CD4-positive, alpha-beta T cell treated with Interleukin-4 for 1 hour (primary cell): ENCODE results near the gene SH3BP1.
"Not testable (repeated sequence)": the region's sequence is repeated elsewhere in the genome, so short reads cannot be mapped to it uniquely, and the experiment has no call there.

Experiments used
- DNase-seq, 2 donors: peaks; one replicate each; pipeline ENCODE4 v3.0.0-alpha.2; 2020 to 2022

The SH3BP1 gene

GRCh38 chr22:37633625-37634416 lies 5.6 kb upstream of the SH3BP1 start:
- DNase-seq = peak; percentile 60 to 75

- DNase-seq = peak in 1 of 2 donors; percentile 34
Measured at GRCh38 chr22:37634417-37634924, 5.0 kb upstream of the SH3BP1 start.

- no peak for DNase-seq
Measured at GRCh38 chr22:37635157-37635556, 4.3 kb upstream of the SH3BP1 start.

- peak in 1 of 2 donors; percentile 31 for DNase-seq
Measured at GRCh38 chr22:37636186-37636948, 3.1 kb upstream of the SH3BP1 start.

GRCh38 chr22:37636949-37637273 lies 2.6 kb upstream of the SH3BP1 start:
- DNase-seq = no peak

- DNase-seq = peak in 1 of 2 donors; percentile 53
Measured at GRCh38 chr22:37638391-37639069, 939 bp upstream of the SH3BP1 start.

GRCh38 chr22:37639771-37640590 lies 512 bp downstream of the SH3BP1 start:
- DNase-seq = peak; percentile 29 to 37

GRCh38 chr22:37640591-37641560 lies 1.4 kb downstream of the SH3BP1 start:
- DNase-seq = peak in 1 of 2 donors; percentile 37

- DNase-seq = no peak
Measured at GRCh38 chr22:37641561-37641949, 2.1 kb downstream of the SH3BP1 start.

GRCh38 chr22:37643225-37643847 lies 3.9 kb downstream of the SH3BP1 start:
- peak; percentile 83 to 85 for DNase-seq

- no peak for DNase-seq
Measured at GRCh38 chr22:37647317-37647716, 7.8 kb downstream of the SH3BP1 start.

- DNase-seq = no peak
Measured at GRCh38 chr22:37647928-37648327, 8.5 kb downstream of the SH3BP1 start.

- DNase-seq = no peak
Measured at GRCh38 chr22:37650463-37651136, 11.1 kb downstream of the SH3BP1 start.

GRCh38 chr22:37654563-37655251 lies 15.2 kb downstream of the SH3BP1 start:
- DNase-seq = no peak

- DNase-seq = no peak
Measured at GRCh38 chr22:37655252-37655563, 15.7 kb downstream of the SH3BP1 start.

GRCh38 chr22:37656583-37656982 lies 17.1 kb downstream of the SH3BP1 start:
- not testable (repeated sequence) for DNase-seq

- DNase-seq = no peak
Measured at GRCh38 chr22:37657590-37658132, 18.2 kb downstream of the SH3BP1 start.

GRCh38 chr22:37658133-37659065 lies 18.9 kb downstream of the SH3BP1 start, which contains the start of gene PDXP:
Gene PDXP (plus strand): TSS chr22:37658723. CDS start chr22:37658783, 60 bp downstream.
- DNase-seq = peak; percentile 99
